Cardiac muscle cell (in vitro differentiated cells and primary cell): ENCODE data around the gene CLIC5. TPM values are rescaled to one million over a fixed set of nuclear protein-coding genes. Genes with fewer than 3 reads are reported as not detected.

Source experiments
- DNase-seq, 2 donors: peaks; one replicate each; pipeline versions ENCODE4 v3.0.0 to v3.0.0-alpha.2; 2010 to 2017; ENCODE audit warnings: low read depth in 1 of 2, low spot score in 1 of 2
- H3K27ac ChIP-seq: fragments of 200-600 bp; sonication (generic); 2 replicates; pipeline ENCODE4 v1.5.1; 2016
- H3K27me3 ChIP-seq: fragments of 200-600 bp; sonication (generic); 2 replicates; pipeline ENCODE4 v1.6.0; 2016; ENCODE audit warnings: control low read depth
- H3K36me3 ChIP-seq: fragments of 200-600 bp; sonication (generic); 2 replicates; pipeline ENCODE4 v1.5.1; 2016; ENCODE audit warnings: control low read depth
- H3K4me1 ChIP-seq: fragments of 200-600 bp; sonication (generic); 2 replicates; pipeline ENCODE4 v1.8.1; 2017; ENCODE audit warnings: low read depth, mild to moderate bottlenecking, mixed run types
- H3K4me3 ChIP-seq: fragments of 200-600 bp; sonication (generic); 2 replicates; pipeline ENCODE4 v1.5.1; 2016; ENCODE audit warnings: mild to moderate bottlenecking
- H3K9me3 ChIP-seq: fragments of 200-600 bp; sonication (generic); 2 replicates; pipeline ENCODE4 v1.5.1; 2017; ENCODE audit warnings: low read depth, mild to moderate bottlenecking, control low read depth
- CTCF ChIP-seq: IDR thresholded peaks from 2 replicates; pipeline ENCODE4 v1.5.1; 2012; ENCODE audit warnings: low read depth, mild to moderate bottlenecking, low read length
- polyA plus RNA-seq: library from polyadenylated mRNA; unstranded; fragments of >200 nt; fragmentation: Nextera tagmentation; extraction: Ambion mirVana; gene quantifications from 2 replicates; pipeline ENCODE4 v1.2.1, GENCODE V29; 2016
- total RNA-seq: library from RNA; depleted of rRNA; stranded (reverse); fragments of >200 nt; gene quantifications from 2 replicates; pipeline ENCODE4 v1.2.3, GENCODE V29; 2016

The CLIC5 gene
- total and polyA plus RNA-seq, 2 experiments from 2014 or later: 10.5 to 24.5 TPM

- no peak for TF ChIP-seq CTCF
- Histone ChIP-seq H3K27me3 (peaks cover 4% of the 10 kb centered on the region), H3K4me1 (peaks cover 15% of the 10 kb centered on the region), H3K36me3 (no peaks in the 10 kb centered on the region), H3K4me3 (no peak overlapping the region), H3K27ac (no peak overlapping the region), H3K9me3 (no peaks in the 10 kb centered on the region)
- no peak for DNase-seq
These were observed 137.6 kb downstream of the CLIC5 start for GRCh38 chr6:45877970-45878590.

- no peak for TF ChIP-seq CTCF
- Histone ChIP-seq H3K27ac (no peak overlapping the region), H3K36me3 (no peaks in the 10 kb centered on the region), H3K27me3 (no peaks in the 10 kb centered on the region), H3K4me1 (no peaks in the 10 kb centered on the region), H3K9me3 (no peaks in the 10 kb centered on the region), H3K4me3 (no peak overlapping the region)
- DNase-seq: peak in 1 of 2 donors; percentile 21
These were observed 142.8 kb downstream of the CLIC5 start for GRCh38 chr6:45872827-45873365.

GRCh38 chr6:45870531-45870930 lies 145.1 kb downstream of the CLIC5 start:
- DNase-seq: peak in 1 of 2 donors; percentile 11
- Histone ChIP-seq H3K27me3 (peaks cover 4% of the 10 kb centered on the region), H3K4me1 (no peaks in the 10 kb centered on the region), H3K9me3 (no peaks in the 10 kb centered on the region), H3K4me3 (no peak overlapping the region), H3K36me3 (no peaks in the 10 kb centered on the region), H3K27ac (no peak overlapping the region)
- TF ChIP-seq CTCF: no peak

- Histone ChIP-seq H3K27me3 (peaks cover 4% of the 10 kb centered on the region), H3K4me1 (no peaks in the 10 kb centered on the region), H3K36me3 (no peaks in the 10 kb centered on the region), H3K4me3 (no peak overlapping the region), H3K27ac (no peak overlapping the region), H3K9me3 (no peaks in the 10 kb centered on the region)
- no peak for TF ChIP-seq CTCF
- no peak for DNase-seq
These were observed 151.0 kb downstream of the CLIC5 start for GRCh38 chr6:45864651-45865050.

- Histone ChIP-seq H3K4me3 (no peak overlapping the region), H3K27ac (no peak overlapping the region), H3K4me1 (no peaks in the 10 kb centered on the region), H3K36me3 (no peaks in the 10 kb centered on the region), H3K27me3 (peaks cover 5% of the 10 kb centered on the region), H3K9me3 (no peaks in the 10 kb centered on the region)
- DNase-seq: no peak
- no peak for TF ChIP-seq CTCF
These were observed 157.0 kb downstream of the CLIC5 start for GRCh38 chr6:45858691-45859090.
